Measurements from ENCODE around the gene XYLT1. TPM values are rescaled to one million over a fixed set of nuclear protein-coding genes. Genes with fewer than 3 reads are reported as not detected.

The XYLT1 gene
- total and polyA plus RNA-seq, 9 of the 15 experiments (the other 6 are each of a cell fraction or from before 2014, with no cell fraction given): 0.03 to 0.09 (median 0.08) TPM; not detected in 6

DNA sequence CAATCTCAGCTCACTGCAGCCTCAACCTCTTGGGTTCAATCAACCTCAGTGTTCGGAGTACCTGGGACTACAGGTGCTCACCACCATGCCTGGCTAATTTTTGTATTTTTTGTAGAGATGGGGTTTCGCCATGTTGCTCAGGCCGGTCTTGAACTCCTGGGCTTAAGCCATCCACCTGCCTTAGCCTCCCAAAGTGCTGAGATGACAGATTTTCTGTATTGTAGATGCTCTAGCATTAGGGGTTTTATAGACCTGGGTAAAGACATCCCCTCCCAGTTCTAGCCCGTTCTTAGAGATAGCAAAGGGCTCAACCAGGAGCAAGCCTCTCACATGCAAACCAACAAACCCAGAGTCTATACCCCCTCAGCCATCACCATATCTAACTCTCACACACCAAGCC, 57.3 kb downstream of the XYLT1 start (continued):
- TF ChIP-seq, protein P1, sequence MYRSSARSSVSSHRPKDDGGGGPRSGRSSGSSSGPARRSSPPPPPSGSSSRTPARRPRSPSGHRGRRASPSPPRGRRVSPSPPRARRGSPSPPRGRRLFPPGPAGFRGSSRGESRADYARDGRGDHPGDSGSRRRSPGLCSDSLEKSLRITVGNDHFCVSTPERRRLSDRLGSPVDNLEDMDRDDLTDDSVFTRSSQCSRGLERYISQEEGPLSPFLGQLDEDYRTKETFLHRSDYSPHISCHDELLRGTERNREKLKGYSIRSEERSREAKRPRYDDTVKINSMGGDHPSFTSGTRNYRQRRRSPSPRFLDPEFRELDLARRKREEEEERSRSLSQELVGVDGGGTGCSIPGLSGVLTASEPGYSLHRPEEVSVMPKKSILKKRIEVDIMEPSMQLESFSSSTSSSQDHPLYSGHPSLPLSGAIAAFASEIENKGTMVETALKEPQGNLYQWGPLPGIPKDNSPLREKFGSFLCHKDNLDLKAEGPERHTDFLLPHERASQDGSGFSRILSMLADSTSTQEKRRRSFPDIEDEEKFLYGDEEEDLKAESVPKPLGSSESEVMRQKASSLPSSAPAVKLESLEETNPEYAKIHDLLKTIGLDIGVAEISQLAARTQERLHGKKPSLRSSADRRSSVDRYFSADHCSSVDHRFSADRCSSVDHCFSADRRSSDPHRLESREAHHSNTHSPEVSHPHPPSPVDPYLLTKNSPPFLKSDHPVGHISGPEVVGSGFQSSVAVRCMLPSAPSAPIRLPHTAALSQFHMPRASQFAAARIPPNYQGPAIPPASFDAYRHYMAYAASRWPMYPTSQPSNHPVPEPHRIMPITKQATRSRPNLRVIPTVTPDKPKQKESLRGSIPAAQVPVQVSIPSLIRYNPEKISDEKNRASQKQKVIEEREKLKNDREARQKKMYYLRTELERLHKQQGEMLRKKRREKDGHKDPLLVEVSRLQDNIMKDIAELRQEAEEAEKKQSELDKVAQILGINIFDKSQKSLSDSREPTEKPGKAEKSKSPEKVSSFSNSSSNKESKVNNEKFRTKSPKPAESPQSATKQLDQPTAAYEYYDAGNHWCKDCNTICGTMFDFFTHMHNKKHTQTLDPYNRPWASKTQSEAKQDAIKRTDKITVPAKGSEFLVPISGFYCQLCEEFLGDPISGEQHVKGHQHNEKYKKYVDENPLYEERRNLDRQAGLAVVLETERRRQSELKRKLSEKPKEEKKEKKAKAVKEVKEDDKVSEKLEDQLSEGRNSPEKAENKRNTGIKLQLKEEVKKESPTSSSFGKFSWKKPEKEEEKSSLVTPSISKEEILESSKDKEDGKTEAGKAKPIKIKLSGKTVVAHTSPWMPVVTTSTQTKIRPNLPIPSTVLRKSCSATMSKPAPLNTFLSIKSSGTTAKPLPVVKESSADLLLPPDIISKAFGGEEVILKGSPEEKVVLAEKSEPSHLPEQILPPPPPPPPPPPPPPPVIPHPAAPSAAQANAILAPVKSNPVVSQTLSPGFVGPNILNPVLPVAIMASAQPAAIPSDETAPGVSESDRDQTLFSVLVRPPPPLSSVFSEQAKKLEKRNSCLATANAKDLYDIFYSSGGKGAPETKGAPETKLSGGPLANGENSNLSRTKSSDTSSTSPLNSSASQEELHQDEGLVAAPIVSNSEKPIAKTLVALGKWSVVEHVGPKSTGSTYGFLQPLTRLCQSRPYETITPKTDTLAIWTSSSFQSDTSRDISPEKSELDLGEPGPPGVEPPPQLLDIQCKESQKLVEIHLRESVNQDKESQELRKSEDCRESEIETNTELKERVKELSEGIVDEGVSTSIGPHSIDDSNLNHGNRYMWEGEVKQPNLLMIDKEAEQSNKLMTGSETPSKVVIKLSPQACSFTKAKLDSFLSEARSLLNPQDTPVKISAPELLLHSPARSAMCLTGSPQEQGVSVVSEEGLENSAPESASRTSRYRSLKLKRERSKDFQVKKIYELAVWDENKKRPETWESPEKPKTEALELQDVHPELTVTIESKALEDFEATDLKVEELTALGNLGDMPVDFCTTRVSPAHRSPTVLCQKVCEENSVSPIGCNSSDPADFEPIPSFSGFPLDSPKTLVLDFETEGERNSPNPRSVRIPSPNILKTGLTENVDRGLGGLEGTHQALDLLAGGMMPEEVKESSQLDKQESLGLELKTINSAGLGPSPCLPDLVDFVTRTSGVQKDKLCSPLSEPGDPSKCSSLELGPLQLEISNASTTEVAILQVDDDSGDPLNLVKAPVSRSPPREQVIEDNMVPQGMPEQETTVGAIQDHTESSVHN (IDR thresholded peaks at IDR 0.05; ENCODE audit: borderline replicate concordance in 1 of 2, low read depth in 1 of 2): no peak
- TF ChIP-seq BRF1 (IDR thresholded peaks at IDR 0.05; ENCODE audit: borderline replicate concordance, extremely low read depth, insufficient read length) (no peak), TCF7 (IDR thresholded peaks at IDR 0.05; ENCODE audit: borderline replicate concordance) (no peak), SNRNP70 (optimal IDR thresholded peaks at IDR 0.05; ENCODE audit: low read depth, low read length) (no peak), POLR3A (IDR thresholded peaks at IDR 0.05; ENCODE audit: borderline replicate concordance, extremely low read depth, insufficient read depth, insufficient read length) (no peak), POLR2H (tag; IDR thresholded peaks at IDR 0.05; ENCODE audit: low read depth) (no peak)
- TF ChIP-seq, protein P2, sequence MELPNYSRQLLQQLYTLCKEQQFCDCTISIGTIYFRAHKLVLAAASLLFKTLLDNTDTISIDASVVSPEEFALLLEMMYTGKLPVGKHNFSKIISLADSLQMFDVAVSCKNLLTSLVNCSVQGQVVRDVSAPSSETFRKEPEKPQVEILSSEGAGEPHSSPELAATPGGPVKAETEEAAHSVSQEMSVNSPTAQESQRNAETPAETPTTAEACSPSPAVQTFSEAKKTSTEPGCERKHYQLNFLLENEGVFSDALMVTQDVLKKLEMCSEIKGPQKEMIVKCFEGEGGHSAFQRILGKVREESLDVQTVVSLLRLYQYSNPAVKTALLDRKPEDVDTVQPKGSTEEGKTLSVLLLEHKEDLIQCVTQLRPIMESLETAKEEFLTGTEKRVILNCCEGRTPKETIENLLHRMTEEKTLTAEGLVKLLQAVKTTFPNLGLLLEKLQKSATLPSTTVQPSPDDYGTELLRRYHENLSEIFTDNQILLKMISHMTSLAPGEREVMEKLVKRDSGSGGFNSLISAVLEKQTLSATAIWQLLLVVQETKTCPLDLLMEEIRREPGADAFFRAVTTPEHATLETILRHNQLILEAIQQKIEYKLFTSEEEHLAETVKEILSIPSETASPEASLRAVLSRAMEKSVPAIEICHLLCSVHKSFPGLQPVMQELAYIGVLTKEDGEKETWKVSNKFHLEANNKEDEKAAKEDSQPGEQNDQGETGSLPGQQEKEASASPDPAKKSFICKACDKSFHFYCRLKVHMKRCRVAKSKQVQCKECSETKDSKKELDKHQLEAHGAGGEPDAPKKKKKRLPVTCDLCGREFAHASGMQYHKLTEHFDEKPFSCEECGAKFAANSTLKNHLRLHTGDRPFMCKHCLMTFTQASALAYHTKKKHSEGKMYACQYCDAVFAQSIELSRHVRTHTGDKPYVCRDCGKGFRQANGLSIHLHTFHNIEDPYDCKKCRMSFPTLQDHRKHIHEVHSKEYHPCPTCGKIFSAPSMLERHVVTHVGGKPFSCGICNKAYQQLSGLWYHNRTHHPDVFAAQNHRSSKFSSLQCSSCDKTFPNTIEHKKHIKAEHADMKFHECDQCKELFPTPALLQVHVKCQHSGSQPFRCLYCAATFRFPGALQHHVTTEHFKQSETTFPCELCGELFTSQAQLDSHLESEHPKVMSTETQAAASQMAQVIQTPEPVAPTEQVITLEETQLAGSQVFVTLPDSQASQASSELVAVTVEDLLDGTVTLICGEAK (IDR thresholded peaks at IDR 0.05): no peak
- TF ChIP-seq, protein P2 (CRISPR knock-in tag; IDR thresholded peaks at IDR 0.05): no peak

All from K562 (cell line).